GM21737 (cell line): ENCODE results near the gene FXR2.

ENCODE experiments used
- ATAC-seq: cut with Tn5 transposase; IDR thresholded peaks from one replicate; pipeline ENCODE4 v1.9.1; 2021; ENCODE audit warnings: mild to moderate bottlenecking, moderate library complexity; ENCODE audit not compliant: unreplicated experiment

The FXR2 gene

GRCh38 chr17:7589204-7589868 is 25.4 kb downstream of the FXR2 start:
- ATAC-seq, result no peak

GRCh38 chr17:7588553-7589203 is 26.0 kb downstream of the FXR2 start:
- ATAC-seq, result no peak

GRCh38 chr17:7587420-7588151 is 27.1 kb downstream of the FXR2 start:
- ATAC-seq, result no peak

- ATAC-seq, result no peak
These were observed 27.9 kb downstream of the FXR2 start for GRCh38 chr17:7586673-7587419.

- ATAC-seq, result peak; percentile 50
These were observed 31.2 kb downstream of the FXR2 start, which contains the start of gene MPDU1 for GRCh38 chr17:7583253-7584109. Gene MPDU1 (plus strand): TSS chr17:7583852. CDS start chr17:7583863, 11 bp downstream.

GRCh38 chr17:7582396-7583252 is 32.1 kb downstream of the FXR2 start:
- ATAC-seq, result no peak

GRCh38 chr17:7580604-7581575 is 33.8 kb downstream of the FXR2 start:
- ATAC-seq, result no peak

GRCh38 chr17:7579834-7580603 is 34.7 kb downstream of the FXR2 start:
- ATAC-seq, result no peak

GRCh38 chr17:7579001-7579833 is 35.5 kb downstream of the FXR2 start, which contains the start of gene CD68:
Gene CD68 (plus strand): TSS chr17:7579638. CDS start chr17:7579678, 40 bp downstream.
- ATAC-seq, result peak; percentile 31

GRCh38 chr17:7577327-7578199 is 37.1 kb downstream of the FXR2 start:
- ATAC-seq, result no peak

- ATAC-seq, result no peak
These were observed 38.2 kb downstream of the FXR2 start for GRCh38 chr17:7576432-7576937.

- ATAC-seq, result no peak
These were observed 38.7 kb downstream of the FXR2 start for GRCh38 chr17:7575959-7576358.

GRCh38 chr17:7575481-7575883 is 39.2 kb downstream of the FXR2 start:
- ATAC-seq, result no peak

GRCh38 chr17:7574176-7574953 is 40.3 kb downstream of the FXR2 start:
- no peak for ATAC-seq
